Parathyroid adenoma (tissue), 2 donors: Measurements from ENCODE around the gene PLEKHM3.

Experiments used
- H2AFZ ChIP-seq: fragments of 300-600 bp; sonication (generic); one replicate; pipeline ENCODE4 v1.7.0; 2017; ENCODE audit warnings: antibody characterized with exemption, mild to moderate bottlenecking
- H3K27ac ChIP-seq: fragments of 300-600 bp; sonication (generic); one replicate; pipeline ENCODE4 v1.7.0; 2017
- H3K27me3 ChIP-seq: fragments of 300-600 bp; sonication (generic); one replicate; pipeline ENCODE4 v1.7.0; 2017; ENCODE audit warnings: low read length; ENCODE audit not compliant: control insufficient read depth, insufficient read depth
- H3K36me3 ChIP-seq: fragments of 300-600 bp; sonication (generic); one replicate; pipeline ENCODE4 v1.7.0; 2017; ENCODE audit warnings: low read length; ENCODE audit not compliant: control insufficient read depth, insufficient read depth
- H3K4me1 ChIP-seq: fragments of 300-600 bp; sonication (generic); one replicate; pipeline ENCODE4 v1.7.0; 2017; ENCODE audit warnings: control low read depth
- H3K4me2 ChIP-seq: fragments of 300-600 bp; sonication (generic); one replicate; pipeline ENCODE4 v1.7.0; 2017; ENCODE audit warnings: low read length
- H3K4me3 ChIP-seq: fragments of 300-600 bp; sonication (generic); one replicate; pipeline ENCODE4 v1.7.0; 2017; ENCODE audit warnings: low read depth, low read length
- H3K79me2 ChIP-seq: fragments of 300-600 bp; sonication (generic); one replicate; pipeline ENCODE4 v1.7.0; 2017; ENCODE audit warnings: control low read depth
- H3K9ac ChIP-seq: fragments of 300-600 bp; sonication (generic); one replicate; pipeline ENCODE4 v1.7.0; 2017; ENCODE audit warnings: mild to moderate bottlenecking
- H3K9me3 ChIP-seq: fragments of 300-600 bp; sonication (generic); one replicate; pipeline ENCODE4 v1.7.0; 2017; ENCODE audit warnings: low read length; ENCODE audit not compliant: control insufficient read depth
- TF ChIP-seq, protein P1 (sequence below): fragments of 300-600 bp; sonication (generic); IDR thresholded peaks from one replicate; pipeline ENCODE4 v1.7.0; 2017; ENCODE audit warnings: antibody characterized with exemption, mild to moderate bottlenecking
- donor health status: primary hyperparathyroidism.

Gene PLEKHM3

DNA sequence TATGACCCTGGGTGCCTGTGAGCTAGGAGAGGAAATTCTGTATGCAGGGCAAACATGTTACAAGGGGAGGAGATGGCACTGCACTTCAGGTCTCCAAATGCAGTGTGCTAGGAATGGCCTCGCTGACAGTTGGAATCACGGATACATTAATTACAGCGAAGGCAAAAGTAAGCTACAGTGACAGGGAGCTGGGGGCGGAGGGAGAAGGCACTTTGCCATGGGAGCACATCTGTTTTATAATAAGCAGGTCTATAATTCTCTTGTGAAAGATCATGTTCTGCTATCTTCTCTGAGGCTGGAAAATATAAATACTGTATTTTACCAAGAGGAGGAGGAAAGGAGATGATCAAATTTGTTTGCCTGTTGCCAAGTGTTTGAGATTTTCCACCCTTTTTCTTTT is 199.3 kb downstream of the PLEKHM3 start:
- Histone ChIP-seq H3K4me2 (no peak overlapping the region), H3K27me3 (no peaks in the 10 kb centered on the region), H3K4me1 (no peaks in the 10 kb centered on the region), H3K9ac (no peak overlapping the region), H3K9me3 (no peaks in the 10 kb centered on the region), H3K4me3 (no peak overlapping the region), H2AFZ (no peak overlapping the region), H3K79me2 (no peaks in the 10 kb centered on the region), H3K36me3 (no peaks in the 10 kb centered on the region), H3K27ac (no peak overlapping the region)
- TF ChIP-seq, protein P1, sequence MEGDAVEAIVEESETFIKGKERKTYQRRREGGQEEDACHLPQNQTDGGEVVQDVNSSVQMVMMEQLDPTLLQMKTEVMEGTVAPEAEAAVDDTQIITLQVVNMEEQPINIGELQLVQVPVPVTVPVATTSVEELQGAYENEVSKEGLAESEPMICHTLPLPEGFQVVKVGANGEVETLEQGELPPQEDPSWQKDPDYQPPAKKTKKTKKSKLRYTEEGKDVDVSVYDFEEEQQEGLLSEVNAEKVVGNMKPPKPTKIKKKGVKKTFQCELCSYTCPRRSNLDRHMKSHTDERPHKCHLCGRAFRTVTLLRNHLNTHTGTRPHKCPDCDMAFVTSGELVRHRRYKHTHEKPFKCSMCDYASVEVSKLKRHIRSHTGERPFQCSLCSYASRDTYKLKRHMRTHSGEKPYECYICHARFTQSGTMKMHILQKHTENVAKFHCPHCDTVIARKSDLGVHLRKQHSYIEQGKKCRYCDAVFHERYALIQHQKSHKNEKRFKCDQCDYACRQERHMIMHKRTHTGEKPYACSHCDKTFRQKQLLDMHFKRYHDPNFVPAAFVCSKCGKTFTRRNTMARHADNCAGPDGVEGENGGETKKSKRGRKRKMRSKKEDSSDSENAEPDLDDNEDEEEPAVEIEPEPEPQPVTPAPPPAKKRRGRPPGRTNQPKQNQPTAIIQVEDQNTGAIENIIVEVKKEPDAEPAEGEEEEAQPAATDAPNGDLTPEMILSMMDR: no peak

DNA sequence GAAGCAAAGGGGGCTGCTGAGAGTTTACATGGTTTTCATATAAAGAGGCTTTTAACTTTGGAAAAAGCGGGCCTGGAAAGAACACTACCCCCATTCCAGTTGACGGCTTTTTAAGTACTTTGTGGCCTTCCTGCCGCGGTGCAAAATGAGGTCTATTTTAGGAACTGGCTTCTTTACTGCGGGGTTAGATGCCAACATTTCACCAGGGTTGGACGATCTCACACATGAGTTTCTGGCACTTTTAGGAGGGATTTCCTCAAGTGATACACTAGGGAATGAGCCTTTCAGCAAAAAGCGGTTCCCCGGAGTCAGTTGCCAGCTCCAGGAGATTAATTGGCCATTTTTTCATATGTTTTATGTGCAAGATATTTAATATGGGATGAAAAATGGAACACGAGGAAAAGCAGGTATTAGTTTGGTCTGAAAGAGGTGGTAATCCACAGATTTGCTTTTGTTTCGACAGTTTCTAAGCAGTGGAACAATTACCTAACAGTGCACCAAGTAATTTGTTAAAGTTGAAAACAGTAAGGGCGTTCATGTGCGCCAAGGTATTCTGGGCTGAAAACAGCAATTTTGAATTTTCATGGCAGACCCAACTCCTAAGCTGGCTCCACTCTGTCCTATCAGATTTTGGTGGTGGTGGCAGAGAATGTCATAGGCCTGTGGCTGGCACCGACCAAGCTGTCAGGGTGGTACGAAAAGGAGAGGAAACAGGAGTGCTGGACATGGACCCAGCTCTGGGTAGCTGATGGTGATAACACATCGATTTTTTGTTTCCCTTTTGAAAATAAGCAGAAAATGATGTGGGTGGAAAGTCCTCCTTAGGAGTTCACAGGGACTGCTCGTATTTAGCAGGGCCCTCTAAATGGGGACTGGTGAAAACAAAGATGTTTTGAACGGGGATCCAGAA is 200.0 kb downstream of the PLEKHM3 start:
- H3K9ac ChIP-seq: no peak overlapping the region
- no peaks in the 10 kb centered on the region for H3K36me3 ChIP-seq
- H3K9me3 ChIP-seq: no peaks in the 10 kb centered on the region
- H3K27ac ChIP-seq: no peak overlapping the region
- no peak overlapping the region for H2AFZ ChIP-seq
- H3K27me3 ChIP-seq: no peaks in the 10 kb centered on the region
- no peaks in the 10 kb centered on the region for H3K79me2 ChIP-seq
- TF ChIP-seq, protein P1: no peak
- no peaks in the 10 kb centered on the region for H3K4me1 ChIP-seq
- H3K4me2 ChIP-seq: no peak overlapping the region
- no peak overlapping the region for H3K4me3 ChIP-seq

DNA sequence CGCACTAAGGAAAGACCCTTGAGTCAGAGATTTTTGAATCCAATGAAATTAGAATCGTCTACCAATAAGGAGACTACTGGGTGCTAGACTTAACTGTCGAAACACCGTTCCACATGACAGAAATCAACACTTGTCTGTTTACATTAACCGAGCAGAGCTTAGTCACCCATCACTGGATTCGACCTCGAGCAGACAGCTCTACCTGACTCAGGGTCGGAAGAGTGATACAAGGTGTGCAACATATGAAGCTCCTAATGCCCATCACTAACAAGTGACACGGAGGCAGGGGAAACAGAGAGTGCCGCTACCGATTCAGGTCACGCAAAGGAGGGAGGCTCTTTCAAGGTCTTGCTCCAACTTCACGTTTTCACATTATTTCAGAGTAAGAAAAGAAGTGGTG is 201.5 kb downstream of the PLEKHM3 start:
- Histone ChIP-seq H3K79me2 (no peaks in the 10 kb centered on the region), H3K4me1 (no peaks in the 10 kb centered on the region), H3K36me3 (no peaks in the 10 kb centered on the region), H3K27ac (no peak overlapping the region), H2AFZ (no peak overlapping the region), H3K9ac (no peak overlapping the region), H3K4me2 (no peak overlapping the region), H3K9me3 (no peaks in the 10 kb centered on the region), H3K4me3 (no peak overlapping the region), H3K27me3 (no peaks in the 10 kb centered on the region)
- TF ChIP-seq, protein P1: no peak

DNA sequence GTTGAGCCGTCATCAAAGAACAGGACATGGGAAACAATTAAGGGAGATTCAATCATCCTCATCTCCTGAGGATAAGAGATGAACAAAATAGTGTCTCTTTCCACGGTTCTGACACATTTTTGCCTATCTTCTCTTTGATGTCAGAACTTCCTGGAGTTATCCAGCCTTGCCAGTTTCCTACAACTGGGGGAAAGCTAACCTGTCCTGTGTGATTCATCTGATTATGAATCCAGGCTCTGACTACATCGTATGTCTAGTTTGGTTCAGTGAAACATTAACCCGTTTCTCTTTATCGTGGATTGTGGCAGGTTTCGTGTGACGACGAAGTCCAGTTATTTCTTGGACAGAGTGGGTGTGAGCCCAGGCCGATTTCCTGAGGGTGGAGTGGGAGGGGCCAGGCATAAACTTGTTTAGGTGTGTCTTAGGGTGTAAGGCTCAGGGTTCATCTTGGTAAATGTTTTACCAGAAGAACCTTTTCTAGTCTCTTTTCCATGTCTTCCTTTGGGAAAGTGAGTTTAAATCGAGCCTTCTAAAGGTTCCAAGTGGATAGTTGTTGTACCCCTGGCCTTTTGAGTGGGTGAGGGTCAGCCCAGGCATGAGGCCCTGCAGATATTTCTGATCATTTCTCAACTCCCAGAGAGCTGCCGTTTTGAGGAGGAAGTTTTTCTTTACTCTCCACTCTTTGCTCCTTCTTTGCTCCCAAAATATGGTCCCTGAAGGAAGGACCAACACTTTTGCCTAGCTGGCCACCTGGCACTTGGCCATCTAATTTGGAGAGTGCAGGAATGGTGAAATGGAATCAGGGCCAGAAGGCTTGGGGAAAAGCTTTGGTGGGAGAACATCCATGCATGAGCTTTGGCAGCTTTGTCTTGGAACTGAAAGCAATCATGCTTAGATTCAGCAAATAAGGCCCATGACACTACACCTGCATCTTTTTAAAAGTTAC is 205.2 kb downstream of the PLEKHM3 start:
- Histone ChIP-seq H3K4me3 (no peak overlapping the region), H3K27ac (no peak overlapping the region), H3K79me2 (no peaks in the 10 kb centered on the region), H3K36me3 (no peaks in the 10 kb centered on the region), H3K4me1 (no peaks in the 10 kb centered on the region), H3K27me3 (no peaks in the 10 kb centered on the region), H3K4me2 (no peak overlapping the region), H3K9me3 (no peaks in the 10 kb centered on the region), H3K9ac (no peak overlapping the region), H2AFZ (no peak overlapping the region)
- TF ChIP-seq, protein P1: no peak
